HUES6 (cell line): ENCODE results near the gene TAPT1.

Source experiments
- H3K27ac ChIP-seq: 2 replicates; pipeline ENCODE4 v1.7.0; 2013; ENCODE audit warnings: low read depth, mild to moderate bottlenecking, low read length, inconsistent platforms
- H3K27me3 ChIP-seq: 2 replicates; pipeline ENCODE4 v1.6.1; 2013; ENCODE audit warnings: low read length; ENCODE audit not compliant: control insufficient read depth, insufficient read depth
- H3K36me3 ChIP-seq: 2 replicates; pipeline ENCODE4 v1.6.1; 2013; ENCODE audit warnings: low read length; ENCODE audit not compliant: control insufficient read depth, insufficient read depth
- H3K4me1 ChIP-seq: 2 replicates; pipeline ENCODE4 v1.6.1; 2013; ENCODE audit warnings: low read length; ENCODE audit not compliant: control insufficient read depth, insufficient read depth
- H3K4me3 ChIP-seq: 2 replicates; pipeline ENCODE4 v1.5.1; 2013; ENCODE audit warnings: low read depth, low read length
- H3K9ac ChIP-seq: one replicate; pipeline ENCODE4 v1.6.1; 2013; ENCODE audit warnings: mild to moderate bottlenecking, low read length
- H3K9me3 ChIP-seq: 2 replicates; pipeline ENCODE4 v1.6.1; 2013; ENCODE audit warnings: low read depth, low read length; ENCODE audit not compliant: control insufficient read depth, insufficient read depth

Gene TAPT1

GRCh38 chr4:16168710-16169388, 57.4 kb downstream of the TAPT1 start:
- Histone ChIP-seq H3K36me3 (peaks cover 36% of the 10 kb centered on the region), H3K4me3 (no peak overlapping the region), H3K9me3 (no peaks in the 10 kb centered on the region), H3K9ac (no peak overlapping the region), H3K27ac (no peak overlapping the region; the same call in 1 of the 2 replicates), H3K4me1 (peaks cover 17% of the 10 kb centered on the region), H3K27me3 (no peaks in the 10 kb centered on the region)

- H3K27ac ChIP-seq: no peak overlapping the region
- H3K9ac ChIP-seq: no peak overlapping the region
- no peaks in the 10 kb centered on the region for H3K9me3 ChIP-seq
- no peak overlapping the region for H3K4me3 ChIP-seq
- peaks cover 41% of the 10 kb centered on the region for H3K36me3 ChIP-seq
- no peaks in the 10 kb centered on the region for H3K27me3 ChIP-seq
- peaks cover 17% of the 10 kb centered on the region for H3K4me1 ChIP-seq
Observed at GRCh38 chr4:16168144-16168543, 58.1 kb downstream of the TAPT1 start.

DNA sequence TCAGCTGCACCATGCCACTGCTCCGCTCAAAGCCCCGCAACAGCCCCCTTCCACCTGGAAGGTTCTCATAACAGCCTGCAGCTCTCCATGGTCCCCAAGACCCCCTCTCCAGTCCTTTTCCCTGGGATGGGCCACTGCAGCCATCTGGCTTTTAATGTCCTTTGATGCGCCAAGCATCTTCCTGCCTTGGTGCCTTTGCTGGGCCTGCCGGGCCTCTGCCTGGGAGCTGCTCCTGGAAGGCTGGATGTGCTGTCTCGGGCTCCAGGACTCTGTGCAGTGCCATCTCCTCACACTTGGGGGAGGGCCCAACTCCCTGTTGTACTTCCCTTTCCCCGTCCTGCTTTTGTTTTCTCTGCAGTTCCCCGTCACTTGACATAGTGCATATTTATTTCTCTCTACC, 60.3 kb downstream of the TAPT1 start:
- no peak overlapping the region for H3K4me3 ChIP-seq
- H3K9ac ChIP-seq: no peak overlapping the region
- H3K4me1 ChIP-seq: peaks cover 13% of the 10 kb centered on the region
- no peak overlapping the region for H3K27ac ChIP-seq
- peaks cover 45% of the 10 kb centered on the region for H3K36me3 ChIP-seq
- no peaks in the 10 kb centered on the region for H3K9me3 ChIP-seq
- no peaks in the 10 kb centered on the region for H3K27me3 ChIP-seq

DNA sequence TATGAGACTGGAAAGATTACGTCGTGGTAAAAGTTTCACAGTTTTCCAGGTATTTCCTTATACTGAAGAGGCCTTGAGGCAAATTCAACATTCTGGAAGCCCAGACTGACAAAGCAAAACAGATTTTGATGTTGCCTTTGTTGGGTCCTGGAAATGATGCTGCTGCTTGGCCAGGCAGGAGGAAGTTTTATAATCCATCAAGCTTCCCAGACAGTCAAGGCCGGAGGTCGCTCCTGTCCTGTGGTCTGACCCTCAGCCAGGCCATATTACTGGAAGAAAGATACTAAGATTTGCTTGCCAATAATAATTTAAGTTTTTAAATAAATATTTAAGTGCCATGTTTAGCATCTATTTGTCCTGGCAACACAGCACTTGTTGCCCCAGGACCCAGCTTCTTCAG, 63.4 kb downstream of the TAPT1 start:
- Histone ChIP-seq H3K4me1 (peaks cover 4% of the 10 kb centered on the region; the same call in 1 of the 2 replicates), H3K27ac (no peak overlapping the region), H3K9ac (no peak overlapping the region), H3K9me3 (no peaks in the 10 kb centered on the region), H3K27me3 (no peaks in the 10 kb centered on the region), H3K4me3 (no peak overlapping the region), H3K36me3 (peaks cover 37% of the 10 kb centered on the region)

DNA sequence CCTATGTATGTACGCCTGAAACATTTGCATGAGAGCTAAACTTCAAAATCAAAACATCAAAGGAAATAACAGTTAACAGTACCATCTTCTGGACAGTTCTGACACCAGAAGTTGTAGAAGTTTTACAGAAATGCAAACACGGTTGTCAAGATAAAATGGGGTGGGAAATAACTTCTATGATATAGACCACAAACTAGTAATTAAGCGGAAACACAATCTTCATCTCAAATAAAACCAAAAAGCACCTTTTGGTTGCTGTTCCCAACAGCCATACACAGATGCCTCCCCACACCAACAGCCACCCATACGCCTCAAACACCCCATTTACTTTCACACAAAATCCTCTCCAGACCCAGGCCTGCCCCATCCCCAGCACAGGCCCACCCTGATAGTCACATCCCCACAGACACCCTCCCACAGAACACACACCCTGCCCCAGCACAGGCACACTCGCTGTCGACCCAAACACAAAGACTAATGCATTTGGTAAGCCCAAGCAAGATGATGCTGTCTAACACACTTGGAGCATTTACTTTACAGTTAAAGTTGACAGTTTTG, 64.3 kb downstream of the TAPT1 start:
- H3K27me3 ChIP-seq: no peaks in the 10 kb centered on the region
- H3K9me3 ChIP-seq: no peaks in the 10 kb centered on the region
- no peak overlapping the region for H3K4me3 ChIP-seq
- H3K4me1 ChIP-seq: peaks cover 9% of the 10 kb centered on the region; the same call in 1 of the 2 replicates
- H3K36me3 ChIP-seq: peaks cover 33% of the 10 kb centered on the region
- H3K9ac ChIP-seq: no peak overlapping the region
- H3K27ac ChIP-seq: no peak overlapping the region

DNA sequence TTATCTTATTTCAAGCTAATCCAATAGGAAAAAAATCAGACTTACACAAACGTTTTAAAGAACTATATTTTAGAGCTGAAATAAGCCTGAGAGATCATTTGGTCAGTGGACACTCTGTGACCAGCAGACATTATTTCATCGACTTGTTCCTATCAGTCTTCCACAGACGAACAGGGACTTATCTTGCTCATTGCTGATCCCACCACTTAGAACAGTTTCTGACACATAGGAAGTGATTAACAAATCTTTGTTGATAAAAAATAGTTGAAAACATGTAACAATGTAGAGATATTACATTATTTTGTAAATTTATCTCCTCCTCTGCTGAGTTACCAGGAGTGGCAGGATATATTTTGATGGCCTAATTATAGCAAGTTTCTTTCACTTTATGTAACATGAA, 65.8 kb downstream of the TAPT1 start:
- Histone ChIP-seq H3K27me3 (no peaks in the 10 kb centered on the region), H3K9me3 (no peaks in the 10 kb centered on the region), H3K4me1 (peaks cover 12% of the 10 kb centered on the region; the same call in 1 of the 2 replicates), H3K27ac (no peak overlapping the region), H3K36me3 (peaks cover 22% of the 10 kb centered on the region; the same call in 1 of the 2 replicates), H3K4me3 (no peak overlapping the region), H3K9ac (no peak overlapping the region)

DNA sequence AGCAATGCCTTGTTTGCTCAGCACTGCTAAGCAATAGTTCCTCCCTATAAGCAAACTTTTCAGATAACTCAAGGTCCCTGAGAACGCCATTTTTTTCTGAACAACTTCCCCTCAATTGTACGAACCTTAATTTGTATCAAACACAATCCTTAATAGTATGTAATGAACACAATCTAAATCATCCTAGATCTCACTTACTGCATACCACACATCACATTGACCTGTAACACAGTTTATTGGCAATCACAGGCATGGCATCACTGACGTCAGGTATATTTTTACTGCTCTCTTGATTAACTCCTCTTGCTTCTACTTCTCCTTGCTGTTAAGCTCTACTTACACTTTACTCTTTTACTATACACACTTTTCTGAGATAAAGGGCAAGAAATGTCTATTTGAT, 67.0 kb downstream of the TAPT1 start:
- H3K4me3 ChIP-seq: no peak overlapping the region
- peaks cover 12% of the 10 kb centered on the region; the same call in 1 of the 2 replicates for H3K4me1 ChIP-seq
- peaks cover 13% of the 10 kb centered on the region; the same call in 1 of the 2 replicates for H3K36me3 ChIP-seq
- no peak overlapping the region for H3K9ac ChIP-seq
- no peak overlapping the region for H3K27ac ChIP-seq
- H3K27me3 ChIP-seq: no peaks in the 10 kb centered on the region
- H3K9me3 ChIP-seq: no peaks in the 10 kb centered on the region

DNA sequence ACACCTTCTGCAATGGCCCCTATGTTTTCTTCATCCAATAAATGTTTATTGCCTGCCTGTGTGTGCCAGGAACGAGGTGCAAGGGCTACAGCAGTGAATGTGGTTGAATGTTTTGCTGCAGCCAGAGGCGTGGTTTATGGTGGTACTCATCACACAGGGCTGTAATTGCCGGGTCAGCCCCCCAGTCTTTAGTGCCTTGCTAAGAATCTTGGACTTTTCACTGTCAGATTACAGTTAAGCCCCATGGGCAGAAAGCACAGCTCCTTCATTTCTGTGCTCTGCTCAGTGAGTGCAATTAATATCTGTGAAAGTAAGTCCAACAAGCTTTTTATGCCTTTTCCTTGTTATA, 67.8 kb downstream of the TAPT1 start:
- Histone ChIP-seq H3K36me3 (peaks cover 7% of the 10 kb centered on the region; the same call in 1 of the 2 replicates), H3K4me3 (no peak overlapping the region), H3K4me1 (peaks cover 12% of the 10 kb centered on the region; the same call in 1 of the 2 replicates), H3K9ac (no peak overlapping the region), H3K27ac (no peak overlapping the region), H3K27me3 (no peaks in the 10 kb centered on the region), H3K9me3 (no peaks in the 10 kb centered on the region)

DNA sequence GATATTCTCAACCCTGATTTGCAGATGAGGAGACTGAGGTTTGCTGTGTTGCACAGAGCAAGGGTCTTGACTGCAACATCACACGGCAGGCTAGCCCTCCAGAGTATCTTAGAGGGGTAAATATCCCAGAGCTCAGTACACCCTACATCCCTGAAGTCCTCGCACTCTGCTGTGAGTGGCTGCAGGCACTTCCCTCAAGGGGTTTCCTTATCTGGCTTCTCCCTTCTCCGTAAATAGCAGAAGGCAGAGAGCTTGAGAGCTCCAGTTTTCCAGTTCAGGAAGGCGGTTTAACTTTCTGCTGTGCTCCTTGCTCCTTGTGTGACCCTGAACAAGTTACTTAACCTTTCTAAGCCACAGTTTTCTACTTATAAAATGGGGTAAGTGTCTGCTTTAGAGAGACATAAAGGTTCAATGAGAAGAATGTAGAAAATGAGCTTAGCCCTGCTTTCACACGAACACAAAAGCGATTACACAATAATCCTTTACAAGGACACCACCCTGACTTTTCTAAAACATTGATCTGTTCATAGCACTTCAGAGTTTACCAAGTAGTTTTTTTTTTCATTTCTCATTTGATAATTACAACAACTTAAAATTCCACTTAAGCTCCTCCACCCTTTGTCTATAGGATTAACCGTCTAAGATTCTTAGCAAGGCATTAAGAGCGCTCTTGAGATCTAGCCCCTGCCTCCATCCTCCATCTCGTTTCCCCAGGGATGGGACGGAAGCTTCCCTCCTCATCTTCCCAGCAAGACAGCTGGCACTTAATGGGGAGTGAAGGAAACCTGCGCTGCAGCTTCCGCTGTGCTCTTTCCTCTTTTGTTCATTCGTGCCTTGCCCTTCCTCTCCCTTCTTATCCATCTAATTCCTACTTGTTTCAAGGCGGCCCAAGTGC, 68.4 kb downstream of the TAPT1 start:
- Histone ChIP-seq H3K27ac (no peak overlapping the region), H3K9ac (no peak overlapping the region), H3K36me3 (peaks cover 2% of the 10 kb centered on the region; the same call in 1 of the 2 replicates), H3K9me3 (no peaks in the 10 kb centered on the region), H3K27me3 (no peaks in the 10 kb centered on the region), H3K4me3 (no peak overlapping the region), H3K4me1 (peaks cover 12% of the 10 kb centered on the region; the same call in 1 of the 2 replicates)

DNA sequence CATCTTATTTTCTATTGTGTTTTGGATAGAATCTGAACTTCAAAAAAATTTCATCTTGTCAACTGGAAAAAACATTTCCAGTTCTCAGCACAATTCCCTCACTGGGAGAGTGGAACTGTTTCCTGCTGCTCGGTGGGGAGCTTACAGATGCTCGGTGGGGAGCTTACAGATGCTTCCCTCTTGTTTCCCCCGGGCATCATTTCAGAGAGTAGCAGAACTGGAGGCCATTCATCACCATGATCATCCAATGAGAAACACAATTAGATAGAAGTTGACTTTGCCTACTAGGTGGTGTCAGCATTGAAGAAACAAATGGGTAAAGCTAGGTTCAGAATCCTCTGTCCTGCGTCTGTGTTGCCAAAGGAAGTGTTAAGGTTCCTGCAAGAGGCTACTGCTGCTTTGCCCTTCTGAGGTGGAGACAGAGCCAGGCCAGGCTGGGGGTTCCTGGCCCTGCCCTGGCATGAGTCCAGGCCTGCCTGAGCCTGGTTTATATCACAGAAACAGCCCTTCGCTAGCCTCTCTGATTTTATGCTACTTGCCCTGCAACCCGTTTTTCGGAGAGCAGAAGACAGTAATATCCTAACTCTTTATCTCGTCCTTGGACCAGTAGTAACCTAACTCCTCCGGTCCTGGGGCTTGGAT, 70.6 kb downstream of the TAPT1 start:
- H3K36me3 ChIP-seq: no peaks in the 10 kb centered on the region
- no peaks in the 10 kb centered on the region for H3K27me3 ChIP-seq
- no peak overlapping the region for H3K27ac ChIP-seq
- no peaks in the 10 kb centered on the region for H3K9me3 ChIP-seq
- no peak overlapping the region for H3K9ac ChIP-seq
- H3K4me3 ChIP-seq: no peak overlapping the region
- H3K4me1 ChIP-seq: peaks cover 12% of the 10 kb centered on the region; the same call in 1 of the 2 replicates
